HepG2 (cell line): ENCODE data around the gene CYP27A1. TPM values are rescaled to one million over a fixed set of nuclear protein-coding genes. Genes with fewer than 3 reads are reported as not detected.

Experiments
- ATAC-seq: fragments of 200-7000 bp; cut with Tn5 transposase; 3 replicates; pipeline ENCODE4 v1.9.1; 2020; ENCODE audit warnings: mild to moderate bottlenecking, moderate library complexity
- BruUV-seq: library from RNA; stranded (reverse); fragments of 400-500 nt; replicated peaks from 2 replicates; lab custom pipeline; 2021; lab: Mats Ljungman, UMichigan
- CTCF ChIA-PET: fragments of 300-600 bp; formaldehyde crosslinking; extraction: SDS; loops from one replicate; lab custom pipeline; 2021; ENCODE audit warnings: low total read pairs, inconsistent platforms, low intra/inter-chr PET ratio; lab: Yijun Ruan, JAX
- POLR2A ChIA-PET: fragments of 350-600 bp; sonication (Branson Sonifier 250); formaldehyde crosslinking; loops from one replicate; lab custom pipeline; 2020; ENCODE audit warnings: antibody characterized with exemption, inconsistent platforms; lab: Yijun Ruan, JAX
- DNase-seq: peaks from one replicate; pipeline ENCODE4 v3.0.0-alpha.2; 2015; ENCODE audit warnings: low spot score
- FAIRE-seq: peaks from 3 replicates; lab custom pipeline; 2011; peaks lifted over from hg19 to GRCh38; lab: Jason Lieb, UNC
- H2AFZ ChIP-seq: one replicate; pipeline ENCODE4 v1.6.1; 2011; ENCODE audit warnings: low read length, inconsistent platforms
- H3K27ac ChIP-seq: fragments of 300-600 bp; 3 replicates; pipeline ENCODE4 v1.8.0; 2011; ENCODE audit warnings: mixed run types, mild to moderate bottlenecking, mixed read lengths, low read length, inconsistent platforms; ENCODE audit not compliant: insufficient read depth; ENCODE audit errors: extremely low read length
- H3K27me3 ChIP-seq, 2 experiments: fragments of 200-600 bp in 1 of 2; 2 replicates in 1 of 2; 3 replicates in 1 of 2; pipeline versions ENCODE4 v1.6.0 to v1.8.0; 2011; ENCODE audit warnings: low read length in 2 of 2, mild to moderate bottlenecking in 2 of 2, moderate library complexity in 2 of 2, inconsistent platforms in 1 of 2; ENCODE audit not compliant: insufficient read depth in 2 of 2, control insufficient read depth in 1 of 2
- H3K36me3 ChIP-seq, 2 experiments: fragments of 200-600 bp in 1 of 2; replicated peaks in 1 of 2; 2 replicates in 1 of 2; 3 replicates in 1 of 2; pipeline versions ENCODE4 v1.5.1 to v1.8.0; 2011; ENCODE audit warnings: low read length in 2 of 2, inconsistent platforms in 1 of 2; ENCODE audit not compliant: insufficient read depth in 2 of 2, control insufficient read depth in 1 of 2
- H3K4me1 ChIP-seq: 2 replicates; pipeline ENCODE4 v1.5.1; 2012; ENCODE audit warnings: low read length, inconsistent platforms; ENCODE audit not compliant: insufficient read depth
- H3K4me2 ChIP-seq: 2 replicates; pipeline ENCODE4 v1.6.0; 2011; ENCODE audit warnings: low read depth, low read length, inconsistent platforms
- H3K4me3 ChIP-seq, 3 experiments: fragments of 200-600 bp in 1 of 3; sonication (generic), shearing (Covaris generic) in 1 of 3; replicated peaks in 1 of 3; 2 replicates each; pipeline ENCODE4 v1.5.1; 2011 to 2016; ENCODE audit warnings: low read length in 3 of 3, inconsistent platforms in 2 of 3, low read depth in 2 of 3, mild to moderate bottlenecking in 2 of 3, control low read depth in 1 of 3, mixed read lengths in 1 of 3; ENCODE audit not compliant: insufficient read depth in 1 of 3
- H3K79me2 ChIP-seq: one replicate; pipeline ENCODE4 v1.6.1; 2011; ENCODE audit warnings: low read length, inconsistent platforms; ENCODE audit not compliant: insufficient read depth
- H3K9ac ChIP-seq: 2 replicates; pipeline ENCODE4 v1.6.0; 2011; ENCODE audit warnings: mild to moderate bottlenecking, low read depth, low read length, inconsistent platforms; ENCODE audit not compliant: insufficient read depth
- H3K9me3 ChIP-seq: 2 replicates; pipeline ENCODE4 v1.5.1; 2012; ENCODE audit warnings: mild to moderate bottlenecking, low read length
- H4K20me1 ChIP-seq: 2 replicates; pipeline ENCODE4 v1.6.0; 2011; ENCODE audit warnings: inconsistent platforms, mild to moderate bottlenecking, low read length, moderate library complexity; ENCODE audit not compliant: insufficient read depth
- AKNA ChIP-seq: sonication (generic); formaldehyde crosslinking; IDR thresholded peaks from 2 replicates; pipeline ENCODE4 v1.4.0; 2020; ENCODE audit warnings: missing genetic modification reagents, borderline replicate concordance
- FOXO1 ChIP-seq: sonication (generic); formaldehyde crosslinking; IDR thresholded peaks from 2 replicates; pipeline ENCODE4 v1.4.0; 2020; ENCODE audit warnings: missing genetic modification reagents
- ZNF562 ChIP-seq: sonication (generic); formaldehyde crosslinking; IDR thresholded peaks from 2 replicates; pipeline ENCODE4 v1.8.0; 2022; ENCODE audit warnings: missing genetic modification reagents, borderline replicate concordance
- WGBS: methylation state at CpG from one replicate; pipeline ENCODE4 v1.1.6; 2017; ENCODE audit warnings: low lambda C conversion rate; 5-methylcytosine and 5-hydroxymethylcytosine counted together
- in situ Hi-C: cut with HindIII; loops from 2 replicates; pipeline ENCODE4 v1.10.0; 2017; ENCODE audit warnings: low pct_unique_long_range_greater_than_20kb; ENCODE audit not compliant: extremely low pct_ligation_motif_present
- intact Hi-C: fragments of 100-400 bp; cut with micrococcal nuclease; formaldehyde crosslinking; loops from one replicate; pipeline ENCODE4 v1.10.0; 2022; ENCODE audit not compliant: unreplicated experiment
- polyA plus RNA-seq, 8 experiments: library from polyadenylated mRNA; depleted of rRNA in 3 of 8; stranded (reverse) in 7 of 8; unstranded in 1 of 8; fragments of >200 nt; fragmentation: Illumina TruSeq in 4 of 8; extraction: Trizol in 4 of 8; gene quantifications; 2 replicates each; pipeline versions ENCODE4 v1.2.1 to v1.2.3, GENCODE V29; 2011 to 2016; ENCODE audit warnings: low read depth in 4 of 8, missing spikeins in 1 of 8, mixed read lengths in 1 of 8; ENCODE audit not compliant: insufficient read depth in 1 of 8
- total RNA-seq, 5 experiments: library from RNA; depleted of rRNA; stranded (reverse); fragments of >200 nt; fragmentation: Illumina TruSeq; extraction: Trizol; gene quantifications; 2 replicates each; pipeline ENCODE4 v1.2.3, GENCODE V29; 2016; ENCODE audit warnings: low read depth in 1 of 5

The CYP27A1 gene
- total and polyA plus RNA-seq, 2 of the 13 experiments (the other 11 are each of a cell fraction or from before 2014, with no cell fraction given) = 157 to 266 TPM

DNA sequence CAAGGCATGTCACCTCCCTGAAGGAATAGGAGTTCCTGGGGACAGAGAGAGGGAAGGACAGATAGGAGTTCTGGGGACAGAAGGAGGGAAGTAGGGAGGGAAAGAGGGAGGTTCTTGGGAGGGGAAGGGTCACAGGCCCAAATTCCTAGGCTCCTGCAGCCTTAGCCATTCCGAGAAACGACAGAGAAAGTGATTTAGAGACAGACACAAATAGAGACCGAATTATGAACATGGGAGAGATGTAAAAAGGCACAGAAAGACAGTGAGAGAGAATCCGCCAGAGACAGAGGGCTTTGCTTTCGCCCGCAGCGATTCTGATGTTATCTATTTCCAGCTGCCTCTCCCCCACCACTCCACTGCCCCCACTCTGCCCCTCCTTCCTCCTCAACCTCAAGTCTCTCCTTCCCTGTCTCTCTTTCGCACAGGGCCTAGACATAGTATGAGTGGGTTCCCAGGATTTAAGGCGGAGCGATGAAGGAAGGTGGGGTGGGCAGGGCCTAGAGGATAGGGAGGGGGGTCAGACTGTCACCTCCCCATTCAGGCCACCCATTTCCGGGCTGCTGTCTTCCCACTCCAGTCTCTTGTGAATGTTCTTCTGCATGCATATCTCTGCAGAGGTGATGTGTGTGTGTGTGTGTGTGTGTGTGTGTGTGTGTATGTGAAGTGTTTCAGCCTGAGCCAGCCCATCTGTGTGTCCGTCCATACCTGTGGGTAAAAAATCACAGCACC, 74.4 kb downstream of the CYP27A1 start (continued):
- TF ChIP-seq AKNA (CRISPR knock-in tag) (no peak), FOXO1 (CRISPR knock-in tag) (no peak)

DNA sequence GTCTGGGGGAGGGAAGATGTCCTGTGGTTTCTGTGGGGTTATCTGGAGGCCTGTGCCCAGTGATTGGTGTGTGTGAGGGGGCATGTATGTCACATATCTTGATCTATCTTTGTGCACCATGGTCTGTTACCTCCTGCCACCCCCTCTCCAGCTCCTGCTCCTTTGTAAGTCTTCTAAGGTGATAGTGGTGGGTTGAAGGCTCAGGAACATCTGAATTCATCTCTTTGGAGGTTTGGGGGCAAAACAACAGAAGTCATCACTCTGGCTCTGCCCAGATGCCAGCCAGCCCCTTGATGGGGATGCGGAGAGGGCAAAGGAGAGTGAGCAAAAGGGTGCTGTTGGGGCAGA, 74.9 kb downstream of the CYP27A1 start:
- Histone ChIP-seq H3K36me3 (no peaks in the 10 kb centered on the region), H3K9me3 (no peaks in the 10 kb centered on the region)
- ChIA-PET CTCF (no interaction called here), POLR2A (no interaction called here)
- intact Hi-C loops = no loop called here
- TF ChIP-seq ZNF562 (CRISPR knock-in tag) = no peak
- TF ChIP-seq, all 625 proteins: peak for 0
- in situ Hi-C loops = no loop called here
- Histone ChIP-seq H3K4me2 (no peak overlapping the region), H2AFZ (no peak overlapping the region), H3K4me1 (peaks cover 38% of the 10 kb centered on the region), H3K4me3 (no peak overlapping the region), H3K79me2 (no peaks in the 10 kb centered on the region), H4K20me1 (no peaks in the 10 kb centered on the region; the same call in 1 of the 2 replicates), H3K27ac (no peak overlapping the region), H3K27me3 (peaks cover 18 to 88% of the 10 kb centered on the region in 2 experiments), H3K9ac (no peak overlapping the region)
- ATAC-seq (no peak), FAIRE-seq (no peak), DNase-seq (no peak)
- WGBS = 100% methylated on average over 1 of the region's 1 CpG
- no TSS peak for BruUV-seq
